Common myeloid progenitor, CD34-positive (primary cell): Measurements from ENCODE around the gene SMIM3.

ENCODE experiments used
- CTCF ChIA-PET: fragments of 350-600 bp; sonication (Branson Sonifier 250); formaldehyde crosslinking; loops from one replicate; lab custom pipeline; 2021; ENCODE audit warnings: antibody characterized with exemption; lab: Charles Lee
- POLR2A ChIA-PET: fragments of 350-600 bp; sonication (Branson Sonifier 250); formaldehyde crosslinking; loops from one replicate; lab custom pipeline; 2021; ENCODE audit warnings: antibody characterized with exemption; lab: Charles Lee
- DNase-seq, 3 donors: peaks; one replicate each; pipeline versions ENCODE4 v3.0.0 to v3.0.0-alpha.2; 2013
- H3K27ac ChIP-seq, 2 experiments: 1 replicate in 1 of 2; 2 replicates in 1 of 2; pipeline ENCODE4 v1.7.0; 2013; ENCODE audit warnings: inconsistent platforms in 2 of 2, low read length in 2 of 2, mild to moderate bottlenecking in 2 of 2, low read depth in 1 of 2, moderate library complexity in 1 of 2; ENCODE audit not compliant: severe bottlenecking in 2 of 2, insufficient read depth in 1 of 2, poor library complexity in 1 of 2
- H3K27me3 ChIP-seq, 5 experiments: replicated peaks in 2 of 5; 1 replicate in 3 of 5; 2 replicates in 2 of 5; pipeline versions ENCODE4 v1.6.1 to v1.7.0; 2013; ENCODE audit warnings: low read length in 4 of 5, mild to moderate bottlenecking in 2 of 5, moderate library complexity in 2 of 5, inconsistent platforms in 1 of 5; ENCODE audit not compliant: insufficient read depth in 5 of 5, control insufficient read depth in 4 of 5
- H3K36me3 ChIP-seq, 4 experiments: 1 replicate in 2 of 4; 2 replicates in 2 of 4; pipeline versions ENCODE4 v1.6.1 to v1.7.0; 2013; ENCODE audit warnings: low read length in 3 of 4, control low read depth in 1 of 4, mild to moderate bottlenecking in 1 of 4; ENCODE audit not compliant: control insufficient read depth in 4 of 4, insufficient read depth in 4 of 4
- H3K4me1 ChIP-seq, 4 experiments: 1 replicate in 3 of 4; 2 replicates in 1 of 4; pipeline versions ENCODE4 v1.6.1 to v1.7.1; 2013; ENCODE audit warnings: low read length in 3 of 4, mild to moderate bottlenecking in 3 of 4, control low read depth in 1 of 4, inconsistent platforms in 1 of 4, moderate library complexity in 1 of 4; ENCODE audit not compliant: control insufficient read depth in 4 of 4, insufficient read depth in 4 of 4; ENCODE audit errors: control extremely low read depth in 1 of 4
- H3K4me3 ChIP-seq, 7 experiments: 1 replicate in 4 of 7; 2 replicates in 3 of 7; pipeline versions ENCODE4 v1.5.1 to v1.7.0; 2013; ENCODE audit warnings: mild to moderate bottlenecking in 7 of 7, low read length in 6 of 7, moderate library complexity in 6 of 7, inconsistent platforms in 2 of 7, low read depth in 2 of 7, control low read depth in 1 of 7; ENCODE audit not compliant: insufficient read depth in 4 of 7, control insufficient read depth in 1 of 7; ENCODE audit errors: extremely low read depth in 1 of 7
- H3K9me3 ChIP-seq, 5 experiments: 1 replicate in 4 of 5; 2 replicates in 1 of 5; pipeline versions ENCODE4 v1.6.1 to v1.7.1; 2013; ENCODE audit warnings: low read length in 4 of 5, mild to moderate bottlenecking in 2 of 5, inconsistent platforms in 1 of 5, low read depth in 1 of 5, moderate library complexity in 1 of 5; ENCODE audit not compliant: control insufficient read depth in 4 of 5, insufficient read depth in 2 of 5; ENCODE audit errors: control extremely low read depth in 1 of 5
- WGBS: methylation state at CpG from one replicate; pipeline ENCODE4 v1.1.5; 2013; ENCODE audit not compliant: insufficient coverage; 5-methylcytosine and 5-hydroxymethylcytosine counted together

The SMIM3 gene

DNA sequence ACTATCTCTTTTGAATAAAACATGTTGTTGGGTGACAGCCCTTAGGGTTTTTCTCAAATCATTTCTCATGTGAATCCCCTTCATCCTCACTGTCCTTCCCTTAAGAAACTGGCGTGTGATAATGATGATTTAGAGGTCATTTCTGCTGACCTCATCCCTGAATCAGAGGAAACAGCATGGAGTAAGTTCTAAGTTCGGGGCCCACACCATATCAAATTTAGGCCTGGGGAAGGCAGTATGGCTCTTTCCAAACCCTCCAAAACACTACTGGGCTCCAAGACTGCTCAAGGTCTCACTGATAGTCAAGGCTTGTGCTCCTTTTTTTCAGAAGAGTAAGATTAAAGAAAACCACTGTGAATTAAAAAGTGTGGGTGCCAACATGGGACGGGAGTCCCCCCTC is 872 bp upstream of the SMIM3 start:
- Histone ChIP-seq H3K4me3 (peak overlapping the region in 5 of 7 experiments; percentile 88 to 92 (median 92)), H3K36me3 (peaks cover 0 to 15% (median 3%) of the 10 kb centered on the region in 4 experiments), H3K4me1 (peaks cover 31 to 75% (median 67%) of the 10 kb centered on the region in 4 experiments), H3K27me3 (no peaks in the 10 kb centered on the region), H3K9me3 (no peaks in the 10 kb centered on the region), H3K27ac (peak overlapping the region; percentile 85 to 93)
- POLR2A ChIA-PET: interaction anchor here (1.4 to 2.9 kb wide), 4 partner anchors 12 to 77 kb away, joined by 6 to 25 read pairs (median 8); partner anchors contain the start of genes DCTN4 and RBM22
- WGBS: no CpG with 5 or more reads among the region's 3 CpGs
- CTCF ChIA-PET: interaction anchor here (1.5 to 12.5 kb wide), 11 partner anchors 10 to 106 kb away, joined by 5 to 293 read pairs (median 15); partner anchors contain the start of genes DCTN4, IRGM and RBM22
- DNase-seq: peak in 1 of 3 donors; percentile 53

GRCh38 chr5:150778088-150778516 is 455 bp upstream of the SMIM3 start:
- H3K27me3 ChIP-seq: no peaks in the 10 kb centered on the region
- peak overlapping the region; percentile 85 to 93 for H3K27ac ChIP-seq
- no peaks in the 10 kb centered on the region for H3K9me3 ChIP-seq
- CTCF ChIA-PET: interaction anchor here (1.0 to 12.5 kb wide), 21 partner anchors 9 to 321 kb away, joined by 3 to 293 read pairs (median 9); partner anchors contain the start of genes DCTN4, IRGM and RBM22
- no peak for DNase-seq
- WGBS: 17% methylated on average over 6 of the region's 7 CpGs
- peak overlapping the region; percentile 84 to 94 (median 92) for H3K4me3 ChIP-seq
- H3K4me1 ChIP-seq: peaks cover 35 to 79% (median 71%) of the 10 kb centered on the region in 4 experiments
- POLR2A ChIA-PET: interaction anchor here (1.2 to 2.9 kb wide), 5 partner anchors 12 to 85 kb away, joined by 4 to 25 read pairs (median 6); partner anchors contain the start of genes DCTN4 and RBM22
- peaks cover 0 to 15% (median 3%) of the 10 kb centered on the region in 4 experiments for H3K36me3 ChIP-seq

GRCh38 chr5:150779397-150780186 is 1.0 kb downstream of the SMIM3 start:
- CTCF ChIA-PET: interaction anchor here (0.6 to 12.5 kb wide), 30 partner anchors 8 to 335 kb away, joined by 3 to 293 read pairs (median 6); partner anchors contain the start of genes DCTN4, IRGM and RBM22
- Histone ChIP-seq H3K27ac (peak overlapping the region; percentile 46 to 93), H3K9me3 (no peaks in the 10 kb centered on the region), H3K36me3 (peaks cover 0 to 15% (median 3%) of the 10 kb centered on the region in 4 experiments), H3K27me3 (no peaks in the 10 kb centered on the region), H3K4me3 (peak overlapping the region; percentile 84 to 94 (median 92)), H3K4me1 (peaks cover 34 to 77% (median 70%) of the 10 kb centered on the region in 4 experiments)
- DNase-seq: peak in 2 of 3 donors; percentile 66 to 77
- POLR2A ChIA-PET: interaction anchor here (0.5 to 2.9 kb wide), 6 partner anchors 10 to 97 kb away, joined by 3 to 25 read pairs (median 4); partner anchors contain the start of genes DCTN4 and IRGM
- 4% methylated on average over 9 of the region's 13 CpGs for WGBS

DNA sequence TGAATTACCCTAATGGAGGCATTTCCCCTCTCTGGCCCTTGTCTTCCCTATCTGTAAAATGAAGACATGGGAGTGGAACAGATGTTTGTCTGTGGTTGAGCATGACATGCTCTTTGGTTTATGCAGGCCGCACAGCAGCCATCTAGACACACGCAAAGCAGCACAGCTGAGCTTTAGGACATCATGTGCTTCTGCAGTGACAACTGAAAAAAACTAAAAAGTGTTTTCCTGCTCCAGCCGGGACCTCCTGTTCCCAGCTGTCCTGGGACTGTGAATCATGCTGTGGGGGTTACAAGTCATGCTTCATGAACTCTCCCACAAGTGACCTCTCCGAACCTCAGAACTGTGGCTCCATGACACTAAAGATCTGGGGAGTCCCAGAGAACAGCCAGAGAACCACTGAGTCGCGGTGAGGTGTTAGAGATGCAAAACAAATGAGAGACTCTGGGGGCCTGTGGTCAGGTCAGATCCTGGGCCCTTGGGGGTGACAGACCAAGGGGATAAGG is 1.7 kb downstream of the SMIM3 start:
- Histone ChIP-seq H3K4me1 (peaks cover 38 to 80% (median 73%) of the 10 kb centered on the region in 4 experiments), H3K36me3 (peaks cover 0 to 15% (median 3%) of the 10 kb centered on the region in 4 experiments), H3K27me3 (no peaks in the 10 kb centered on the region), H3K27ac (peak overlapping the region; percentile 46 to 93), H3K4me3 (peak overlapping the region; percentile 3 to 92 (median 89)), H3K9me3 (no peaks in the 10 kb centered on the region)
- POLR2A ChIA-PET: interaction anchor here (0.5 to 2.9 kb wide), 6 partner anchors 9 to 72 kb away, joined by 3 to 25 read pairs (median 7); partner anchors contain the start of genes DCTN4 and IRGM
- CTCF ChIA-PET: interaction anchor here (1.1 to 12.5 kb wide), 18 partner anchors 17 to 335 kb away, joined by 3 to 293 read pairs (median 9); partner anchors contain the start of genes DCTN4, IRGM and RBM22
- 32% methylated on average over 6 of the region's 6 CpGs for WGBS
- DNase-seq: peak in 2 of 3 donors; percentile 75 to 83

GRCh38 chr5:150780816-150781221 is 2.3 kb downstream of the SMIM3 start:
- ChIA-PET CTCF (interaction anchor here (0.9 to 12.5 kb wide), 14 partner anchors 18 to 334 kb away, joined by 3 to 293 read pairs (median 8); partner anchors contain the start of genes DCTN4, IRGM and RBM22), POLR2A (interaction anchor here (1.0 to 2.2 kb wide), 2 partner anchors 14 to 17 kb away, joined by 4 to 9 read pairs; no protein-coding TSS in a partner anchor)
- Histone ChIP-seq H3K27me3 (no peaks in the 10 kb centered on the region), H3K4me1 (peaks cover 41 to 80% (median 75%) of the 10 kb centered on the region in 4 experiments), H3K9me3 (peaks cover 0 to 2% (median 0%) of the 10 kb centered on the region in 5 experiments), H3K27ac (peak overlapping the region; percentile 46 to 93), H3K36me3 (peaks cover 0 to 15% (median 3%) of the 10 kb centered on the region in 4 experiments), H3K4me3 (peak overlapping the region in 6 of 7 experiments; percentile 3 to 92 (median 90))
- 67% methylated on average over 1 of the region's 5 CpGs for WGBS
- DNase-seq: no peak
